Ovary (tissue), 3 donors: ENCODE data around the gene CRADD.

Experiments used
- CTCF ChIP-seq, 3 donors: fragments of 450-650 bp in 2 of 3; fragments of 200-600 bp in 1 of 3; IDR thresholded peaks; one replicate each; pipeline versions ENCODE4 v1.5.1 to v1.8.0; 2016 to 2022; ENCODE audit warnings: antibody characterized with exemption in 3 of 3, mild to moderate bottlenecking in 1 of 3
- EP300 ChIP-seq: sonication (generic); formaldehyde crosslinking; IDR thresholded peaks from one replicate; pipeline ENCODE4 v1.6.1; 2017; ENCODE audit warnings: antibody characterized with exemption
- POLR2A ChIP-seq: fragments of 450-650 bp; IDR thresholded peaks from one replicate; pipeline ENCODE4 v1.6.1; 2017; ENCODE audit warnings: antibody characterized with exemption, mild to moderate bottlenecking, moderate library complexity
- donor health status: DM: no; HTN: no; CAD: no.

DNA sequence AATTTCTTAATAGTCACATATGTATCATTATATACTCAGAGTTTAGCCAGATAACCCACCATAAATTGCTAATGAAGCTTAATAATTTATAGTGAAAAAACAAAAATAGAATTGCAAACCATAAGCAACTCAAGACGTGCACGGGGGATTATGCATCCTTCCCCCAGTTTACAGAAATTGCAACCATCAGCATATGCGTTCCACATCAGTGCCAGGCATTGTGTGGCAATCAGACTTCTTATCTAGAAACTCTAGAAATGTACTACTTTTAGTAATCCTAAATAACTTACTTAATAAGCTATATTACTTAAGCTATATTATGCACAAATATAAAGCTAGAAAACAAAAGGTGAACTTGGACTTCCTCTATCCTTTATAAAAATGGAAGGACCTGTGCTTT is 115.8 kb downstream of the CRADD start:
- TF ChIP-seq CTCF (IDR thresholded peaks at IDR 0.05) = no peak
- TF ChIP-seq POLR2A = no peak
- no peak for TF ChIP-seq EP300
